GM18951 (cell line): ENCODE measurements around the gene LRATD1.

Experiments
- POLR2A ChIP-seq: IDR thresholded peaks from 4 replicates; pipeline ENCODE4 v1.6.1; 2011; ENCODE audit warnings: mild to moderate bottlenecking; ENCODE audit not compliant: insufficient read length, insufficient read depth; ENCODE audit errors: extremely low read depth
- in situ Hi-C: fragments of 300-500 bp; cut with MboI; formaldehyde crosslinking; loops from one replicate; pipeline ENCODE4 v1.12.0; 2022; ENCODE audit warnings: low sequenced_read_pairs, mixed read lengths, inconsistent platforms; ENCODE audit not compliant: unreplicated experiment

LRATD1 gene

GRCh38 chr2:14632133-14632936, at the start of gene LRATD1:
Gene LRATD1, plus strand, starts transcription at chr2:14632717. Its CDS starts 1,263 bp downstream, at chr2:14633980.
- in situ Hi-C loops: no loop called here
- no peak for TF ChIP-seq POLR2A

- in situ Hi-C loops: no loop called here
- TF ChIP-seq POLR2A: no peak
These were observed 49.5 kb upstream of the LRATD1 start for GRCh38 chr2:14583059-14583458.

- no peak for TF ChIP-seq POLR2A
- in situ Hi-C loops: no loop called here
These were observed 48.7 kb upstream of the LRATD1 start for GRCh38 chr2:14583802-14584201.

- in situ Hi-C loops: no loop called here
- TF ChIP-seq POLR2A: no peak
These were observed 45.4 kb upstream of the LRATD1 start for GRCh38 chr2:14587119-14587518.

- TF ChIP-seq POLR2A: no peak
- in situ Hi-C loops: no loop called here
These were observed 31.3 kb upstream of the LRATD1 start for GRCh38 chr2:14601156-14601770.

GRCh38 chr2:14602309-14602708, 30.2 kb upstream of the LRATD1 start:
- TF ChIP-seq POLR2A: no peak
- in situ Hi-C loops: no loop called here

- TF ChIP-seq POLR2A: no peak
- in situ Hi-C loops: no loop called here
These were observed 28.8 kb upstream of the LRATD1 start for GRCh38 chr2:14603676-14604075.

- TF ChIP-seq POLR2A: no peak
- in situ Hi-C loops: no loop called here
These were observed 24.3 kb upstream of the LRATD1 start for GRCh38 chr2:14608245-14608644.

- TF ChIP-seq POLR2A: no peak
These were observed 18.5 kb upstream of the LRATD1 start for GRCh38 chr2:14614017-14614416.

GRCh38 chr2:14615121-14615520, 17.4 kb upstream of the LRATD1 start:
- TF ChIP-seq POLR2A: no peak
- in situ Hi-C loops: no loop called here

More at GRCh38 chr2:14614017-14614416, 18.5 kb upstream of the LRATD1 start:
- in situ Hi-C loops: no loop called here

GRCh38 chr2:14615760-14616159, 16.8 kb upstream of the LRATD1 start:
- no peak for TF ChIP-seq POLR2A
- in situ Hi-C loops: no loop called here

GRCh38 chr2:14616342-14616741, 16.2 kb upstream of the LRATD1 start:
- no peak for TF ChIP-seq POLR2A
- in situ Hi-C loops: no loop called here

GRCh38 chr2:14616950-14617349, 15.6 kb upstream of the LRATD1 start:
- no peak for TF ChIP-seq POLR2A

GRCh38 chr2:14619441-14619840, 13.1 kb upstream of the LRATD1 start:
- in situ Hi-C loops: no loop called here
- TF ChIP-seq POLR2A: no peak

More at GRCh38 chr2:14616950-14617349, 15.6 kb upstream of the LRATD1 start:
- in situ Hi-C loops: no loop called here
